NCI-H1048 (cell line): Measurements from ENCODE around the gene METRNL.
"Not testable (repeated sequence)": the region's sequence is repeated elsewhere in the genome, so short reads cannot be mapped to it uniquely, and the experiment has no call there.

Experiments used
- DNase-seq: peaks from one replicate; lab custom pipeline; 2025; lab: John Stamatoyannopoulos, UW

METRNL gene

DNA sequence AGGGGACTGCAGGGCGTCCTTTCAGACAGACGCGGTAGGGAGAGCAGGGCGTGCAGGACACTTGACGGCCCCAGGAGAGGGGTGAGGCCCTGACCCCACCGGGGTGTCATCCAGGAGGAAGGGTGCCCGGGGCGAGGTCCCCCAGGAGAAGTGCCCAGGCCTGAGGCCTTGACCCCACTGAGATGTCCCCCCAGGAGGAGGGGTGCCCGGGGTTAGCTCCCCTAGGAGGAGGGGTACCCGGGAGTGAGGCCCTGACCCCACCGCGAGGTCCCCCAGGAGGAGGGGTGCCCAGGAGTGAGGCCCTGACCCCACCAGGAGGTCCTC is 27.2 kb upstream of the METRNL start:
- DNase-seq: no peak

DNA sequence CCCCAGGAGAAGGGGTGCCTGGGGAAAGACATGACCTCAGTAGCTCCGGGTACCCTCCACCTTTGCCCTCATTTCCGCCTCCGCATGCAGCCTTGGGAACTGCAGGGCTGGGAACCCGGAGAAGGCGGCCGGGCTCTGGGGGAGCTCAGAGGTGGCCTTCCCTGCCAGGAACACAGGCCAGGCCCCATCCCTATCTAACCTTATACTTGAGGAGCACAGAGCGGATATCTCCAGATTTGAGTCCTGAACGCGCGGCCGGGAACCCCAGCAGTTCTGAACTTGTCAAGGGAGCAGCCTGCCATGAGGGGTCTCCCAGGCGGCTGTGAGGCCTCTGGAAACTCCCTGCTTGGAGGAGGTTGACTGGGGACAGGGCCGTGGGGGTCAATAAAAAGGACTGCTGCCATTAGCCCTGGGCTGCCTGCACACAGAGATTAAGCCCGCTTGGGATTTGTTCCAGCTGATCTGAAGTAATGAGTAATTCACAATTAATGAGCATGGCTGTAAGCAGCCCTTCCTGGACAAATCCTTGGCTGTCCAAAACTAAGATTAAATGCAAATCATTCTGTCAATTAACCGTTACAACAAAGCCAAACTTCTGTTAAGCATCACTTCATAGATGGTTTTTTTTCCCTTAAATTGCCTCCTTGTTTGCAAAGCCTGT is 26.3 kb upstream of the METRNL start:
- DNase-seq: no peak

DNA sequence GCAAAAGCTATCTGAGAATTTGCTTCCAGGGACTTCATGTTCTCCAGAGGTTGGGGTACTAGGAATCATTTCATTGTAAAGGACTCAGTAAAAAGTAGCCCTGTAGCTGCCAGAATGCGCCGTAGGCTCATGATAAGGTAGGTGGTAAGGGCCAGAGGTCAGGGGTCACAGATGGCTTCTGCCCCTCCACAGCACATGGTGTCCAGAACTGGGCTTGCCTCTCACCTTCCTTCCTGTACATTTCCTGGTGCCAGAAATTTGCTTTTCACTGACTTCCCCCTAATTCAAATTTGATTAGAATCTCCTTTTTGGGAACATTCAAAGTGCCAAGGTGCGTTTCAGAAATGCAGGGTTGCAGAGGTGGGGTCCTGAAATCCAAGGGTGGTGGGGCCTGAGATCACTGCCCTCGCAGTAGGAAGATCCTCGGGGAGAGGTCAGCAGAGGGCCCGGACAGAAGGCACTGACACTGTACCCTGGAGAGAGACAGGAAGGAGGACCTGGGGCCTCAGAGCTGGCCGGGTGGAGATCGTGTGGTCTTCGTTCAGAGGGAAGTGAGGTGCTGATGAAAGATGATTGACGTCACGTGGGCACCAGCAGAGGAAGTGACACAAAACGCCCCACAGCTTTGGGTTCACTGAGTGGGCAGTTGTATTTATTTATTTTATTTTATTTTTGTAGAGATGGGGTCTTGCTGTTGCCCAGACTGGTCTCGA is 25.5 kb upstream of the METRNL start:
- DNase-seq: no peak

DNA sequence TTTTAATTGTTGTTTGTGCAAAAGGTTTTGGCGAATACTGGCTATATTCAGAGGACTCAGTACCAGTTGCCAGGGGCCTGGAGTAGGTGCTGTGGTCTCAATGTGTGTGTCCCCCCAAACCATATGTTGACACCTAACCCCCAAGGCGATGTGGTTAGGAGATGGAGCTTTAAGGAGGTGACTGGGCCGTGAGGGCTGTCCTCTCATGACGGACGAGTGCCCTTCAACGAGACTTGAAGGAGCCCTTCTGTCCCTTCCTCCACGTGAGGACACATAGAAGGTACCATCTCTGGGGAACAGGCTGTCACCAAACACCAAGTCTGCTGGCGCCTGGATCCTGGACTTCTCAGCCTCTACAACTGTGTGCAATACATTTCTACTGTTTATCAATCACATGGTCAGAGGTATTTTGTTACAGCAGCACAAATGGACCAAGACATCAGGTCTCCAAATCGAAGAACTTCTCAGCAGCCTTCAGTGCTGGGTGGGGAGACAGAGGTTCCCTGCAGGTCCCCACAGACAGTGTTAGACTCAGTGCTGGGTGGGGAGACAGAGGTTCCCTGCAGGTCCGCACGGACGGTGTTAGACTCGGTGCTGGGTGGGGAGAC is 24.8 kb upstream of the METRNL start:
- no peak for DNase-seq

DNA sequence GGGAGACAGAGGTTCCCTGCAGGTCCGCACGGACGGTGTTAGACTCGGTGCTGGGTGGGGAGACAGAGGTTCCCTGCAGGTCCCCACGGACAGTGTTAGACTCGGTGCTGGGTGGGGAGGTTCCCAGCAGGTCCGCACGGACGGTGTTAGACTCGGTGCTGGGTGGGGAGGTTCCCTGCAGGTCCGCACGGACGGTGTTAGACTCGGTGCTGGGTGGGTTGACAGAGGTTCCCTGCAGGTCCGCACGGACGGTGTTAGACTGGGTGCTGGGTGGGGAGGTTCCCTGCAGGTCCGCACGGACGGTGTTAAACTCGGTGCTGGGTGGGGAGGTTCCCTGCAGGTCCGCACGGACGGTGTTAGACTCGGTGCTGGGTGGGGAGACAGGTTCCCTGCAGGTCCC is 24.2 kb upstream of the METRNL start:
- not testable (repeated sequence) for DNase-seq

DNA sequence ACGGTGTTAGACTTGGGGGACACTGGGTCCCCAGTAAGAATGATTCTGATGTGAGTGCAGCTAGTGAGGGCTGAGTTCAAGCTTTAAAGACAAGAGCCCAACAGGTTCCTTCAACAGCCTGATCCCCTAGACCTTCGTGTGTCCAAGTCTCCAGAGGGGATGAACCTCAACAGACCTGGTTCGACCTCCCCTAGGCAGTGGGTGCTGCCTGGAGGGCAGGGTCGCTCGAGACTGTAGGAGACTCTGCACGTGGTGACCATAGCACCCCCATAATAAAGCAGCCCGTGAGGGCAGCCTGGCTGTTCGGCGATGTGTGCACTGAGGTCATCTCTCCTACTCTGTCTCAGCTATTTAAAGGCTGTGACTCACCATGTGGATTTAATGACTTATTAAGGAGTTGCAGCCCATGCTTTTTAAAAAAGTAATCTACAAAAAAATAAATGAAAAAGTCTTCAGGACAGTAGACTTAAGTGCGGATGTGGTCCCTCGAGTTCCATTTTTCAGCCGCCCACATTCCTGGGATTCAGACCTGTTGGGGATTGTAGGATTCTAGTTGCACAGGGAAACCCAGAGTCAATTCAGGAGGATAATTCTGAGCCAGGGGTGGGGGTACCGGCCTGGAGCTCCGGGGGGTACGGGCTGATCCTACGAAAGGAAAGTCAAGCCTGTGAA is 23.4 kb upstream of the METRNL start:
- DNase-seq: no peak

DNA sequence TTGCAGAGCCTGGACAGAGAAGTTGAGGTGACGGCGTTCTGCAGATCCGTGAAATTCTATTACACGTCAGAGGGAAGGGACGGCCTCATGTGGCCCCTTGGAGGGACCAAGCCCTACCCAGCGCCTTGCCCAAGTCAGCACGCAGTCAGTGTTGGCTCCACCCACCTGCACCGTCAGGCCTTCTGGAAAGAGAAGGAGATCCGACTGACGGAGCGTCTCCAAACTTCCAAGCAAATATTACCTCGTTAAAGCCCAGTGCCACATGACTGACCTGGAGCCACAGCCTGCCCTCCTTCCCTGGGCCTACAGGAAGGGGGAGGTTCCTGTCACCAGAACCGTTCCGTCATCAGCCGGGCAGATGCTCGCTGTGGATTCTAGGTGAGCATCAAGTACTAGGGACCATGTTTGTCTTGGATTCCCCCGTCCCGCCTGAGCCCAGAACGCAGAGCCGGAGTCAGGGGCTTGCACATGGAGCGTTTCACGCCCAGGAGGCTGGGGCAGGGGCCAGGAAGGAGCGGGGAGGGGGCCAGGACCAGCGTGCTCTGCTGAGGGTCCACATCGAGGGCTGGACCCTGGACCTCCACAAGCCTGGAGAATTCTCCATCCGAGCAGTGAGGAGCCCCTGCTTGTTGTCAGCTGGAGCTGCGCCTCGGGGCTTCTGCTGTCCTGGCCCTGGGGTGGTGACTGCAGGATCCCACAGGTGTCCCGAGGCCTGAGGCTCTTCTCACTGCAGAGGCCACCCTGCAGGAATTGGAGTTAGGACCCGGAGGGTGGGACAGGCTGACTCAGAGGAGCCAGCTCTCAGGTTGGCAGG is 22.6 kb upstream of the METRNL start:
- DNase-seq: no peak

DNA sequence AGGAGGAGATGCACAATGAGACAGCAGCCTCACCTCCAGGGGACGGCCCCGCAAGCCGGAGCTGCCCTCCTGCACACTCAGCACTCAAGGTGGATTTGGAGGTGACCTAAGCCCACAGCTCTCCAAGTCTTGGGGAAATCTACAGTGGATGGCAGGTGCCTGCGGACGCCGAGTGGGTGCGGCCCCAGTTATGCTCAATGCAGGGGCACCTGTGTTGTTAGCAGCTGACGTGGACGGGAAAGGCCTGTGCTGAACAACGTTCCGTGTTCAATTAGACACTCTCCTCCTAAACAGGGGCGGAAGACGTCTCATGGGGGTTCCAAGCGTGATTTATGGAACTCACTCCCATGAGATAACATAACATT is 22.0 kb upstream of the METRNL start:
- no peak for DNase-seq

DNA sequence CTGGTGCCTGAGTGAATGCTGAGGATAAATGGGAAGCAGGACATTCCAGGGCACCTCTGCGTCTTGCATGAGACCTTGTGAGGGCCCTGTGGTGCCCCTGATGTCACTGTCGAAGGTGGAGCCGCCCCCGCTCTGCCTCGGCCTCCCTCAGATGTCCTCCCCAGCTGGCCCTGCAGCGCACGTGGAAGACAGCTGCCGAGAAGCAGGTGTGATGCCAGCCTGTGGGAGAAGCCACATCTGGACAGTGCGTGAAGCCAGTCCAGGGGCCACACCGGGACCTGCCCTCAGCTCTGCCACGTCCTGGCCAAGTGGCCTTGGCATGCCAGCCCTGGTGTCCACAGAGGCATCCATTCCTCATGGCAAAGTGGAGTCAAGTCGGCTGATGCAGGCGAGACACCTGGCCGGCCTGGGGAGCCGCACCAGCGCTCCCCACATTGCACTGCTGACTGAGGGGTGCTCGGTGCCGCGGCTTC is 21.6 kb upstream of the METRNL start:
- no peak for DNase-seq

DNA sequence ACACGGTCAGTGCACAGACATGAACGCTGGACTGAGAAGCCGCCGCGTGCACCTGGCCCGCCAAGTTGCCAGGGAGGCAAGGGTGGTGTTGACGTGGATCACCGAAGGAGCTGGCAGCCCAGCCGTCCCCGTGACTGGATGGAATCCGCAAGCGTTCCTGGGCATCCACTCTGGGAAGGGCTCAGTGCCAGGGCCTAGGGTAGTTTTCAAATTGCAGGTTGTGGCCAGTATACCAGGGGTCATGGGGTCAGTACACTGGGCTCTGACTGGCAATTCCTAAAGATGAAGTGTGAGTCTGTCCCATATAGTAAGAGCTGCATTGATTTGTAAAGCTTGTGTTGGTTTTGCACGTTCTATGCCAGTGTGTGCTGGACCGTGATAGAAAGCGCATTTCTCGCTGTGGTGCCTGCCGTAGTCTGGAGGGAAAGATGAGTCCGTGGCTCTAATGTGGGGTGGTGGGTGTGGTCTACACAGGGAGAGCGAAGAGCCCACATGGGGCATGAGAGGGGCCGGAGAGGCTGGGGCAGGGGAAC is 21.1 kb upstream of the METRNL start:
- DNase-seq: no peak

DNA sequence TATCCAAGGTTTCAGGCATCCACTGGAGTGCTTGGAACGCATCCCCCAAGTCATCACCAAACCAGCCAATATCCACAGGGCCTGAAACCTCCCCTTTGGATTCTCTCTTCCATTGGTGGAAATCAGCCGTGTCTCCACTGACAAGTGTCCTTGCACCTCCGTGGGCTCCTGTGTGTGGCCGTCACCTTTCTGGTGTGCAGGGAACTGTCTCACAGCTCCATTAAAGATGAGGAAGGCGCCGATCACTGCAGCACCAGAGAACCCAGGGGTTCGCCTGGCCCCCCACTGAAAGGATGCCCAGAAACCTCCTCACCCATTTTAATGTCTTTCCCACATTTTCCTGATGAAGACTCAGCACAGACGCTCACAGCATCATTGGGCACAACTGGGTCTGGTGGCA is 17.8 kb upstream of the METRNL start:
- no peak for DNase-seq

DNA sequence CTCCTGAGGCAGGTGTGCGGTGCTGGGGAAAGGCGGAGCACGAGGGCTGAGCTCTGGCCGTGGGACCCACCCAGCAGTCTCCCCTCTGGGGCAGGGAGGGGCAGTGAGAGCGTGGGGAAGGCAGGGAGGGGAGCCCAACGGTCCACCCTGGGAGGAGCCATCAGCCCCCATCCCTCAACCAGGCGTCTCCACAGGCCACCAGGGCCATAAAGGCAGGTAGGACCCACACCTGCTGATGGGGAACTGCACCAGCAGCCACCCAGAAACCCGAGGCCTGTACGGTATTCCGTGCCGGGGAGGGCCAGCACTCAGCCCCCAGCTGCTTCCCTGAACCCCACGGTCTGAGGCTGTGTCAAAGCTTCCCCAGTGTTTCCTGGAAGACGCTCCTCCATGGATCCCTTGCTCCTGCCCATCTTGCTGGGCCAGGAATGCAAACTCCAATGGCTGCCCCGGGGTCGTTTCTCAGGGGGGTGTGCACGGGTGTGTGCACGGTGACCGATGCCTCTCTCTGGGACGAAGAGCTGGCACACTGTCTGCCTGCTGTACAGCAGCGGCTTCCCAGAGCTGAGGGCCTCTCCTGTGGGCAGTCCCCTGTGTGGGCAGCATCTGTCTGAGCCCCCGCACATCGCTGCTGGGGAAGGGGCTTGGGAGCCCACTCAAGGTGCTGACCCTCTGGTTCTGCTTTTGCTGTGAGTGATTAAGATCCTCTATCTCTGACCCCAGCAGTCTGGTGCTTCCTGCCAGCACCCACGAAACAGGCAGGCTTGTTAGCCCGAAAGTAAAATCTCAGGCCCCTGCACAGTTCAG is 17.2 kb upstream of the METRNL start:
- no peak for DNase-seq

DNA sequence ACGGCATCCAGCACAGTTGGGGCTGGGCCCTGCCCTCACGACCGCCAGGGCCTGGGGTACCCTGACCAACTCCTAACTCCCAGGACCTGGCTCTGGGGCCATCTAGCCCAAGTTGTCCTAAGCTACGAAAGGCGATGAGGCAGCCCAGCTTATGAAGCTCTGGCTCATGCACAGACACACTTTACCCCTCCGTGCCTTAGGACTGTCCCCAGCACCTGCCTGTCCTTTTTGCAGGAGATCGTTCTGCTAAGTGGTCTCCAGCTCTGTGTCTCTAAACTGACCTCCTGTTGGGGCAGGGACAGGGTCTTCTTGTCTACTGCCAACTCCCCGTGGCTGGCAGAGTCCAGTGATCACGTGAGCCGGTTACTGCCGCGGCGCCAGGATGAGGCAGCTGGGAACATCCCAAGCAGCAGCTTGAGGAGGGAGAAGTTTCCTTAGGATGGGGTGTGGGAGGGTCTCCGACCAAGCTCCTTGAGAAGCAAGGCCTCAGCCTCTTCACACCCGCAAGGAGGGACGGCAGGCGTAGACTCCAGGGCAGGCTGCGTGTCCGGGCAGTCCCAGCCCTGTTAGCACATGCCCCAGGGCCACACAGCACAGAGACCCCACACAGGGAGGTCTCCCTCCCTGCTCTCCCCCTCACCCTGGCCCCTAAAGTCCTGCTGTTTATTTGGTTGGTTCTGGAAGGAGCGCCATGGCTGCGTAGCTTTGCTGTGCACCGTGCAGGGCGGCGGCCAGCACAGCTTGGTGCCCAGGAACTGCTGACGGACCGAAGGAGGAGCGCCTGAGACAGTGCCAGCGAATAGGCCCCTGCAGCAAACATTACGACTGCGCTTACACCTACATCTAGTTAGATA is 16.4 kb upstream of the METRNL start:
- DNase-seq: no peak

DNA sequence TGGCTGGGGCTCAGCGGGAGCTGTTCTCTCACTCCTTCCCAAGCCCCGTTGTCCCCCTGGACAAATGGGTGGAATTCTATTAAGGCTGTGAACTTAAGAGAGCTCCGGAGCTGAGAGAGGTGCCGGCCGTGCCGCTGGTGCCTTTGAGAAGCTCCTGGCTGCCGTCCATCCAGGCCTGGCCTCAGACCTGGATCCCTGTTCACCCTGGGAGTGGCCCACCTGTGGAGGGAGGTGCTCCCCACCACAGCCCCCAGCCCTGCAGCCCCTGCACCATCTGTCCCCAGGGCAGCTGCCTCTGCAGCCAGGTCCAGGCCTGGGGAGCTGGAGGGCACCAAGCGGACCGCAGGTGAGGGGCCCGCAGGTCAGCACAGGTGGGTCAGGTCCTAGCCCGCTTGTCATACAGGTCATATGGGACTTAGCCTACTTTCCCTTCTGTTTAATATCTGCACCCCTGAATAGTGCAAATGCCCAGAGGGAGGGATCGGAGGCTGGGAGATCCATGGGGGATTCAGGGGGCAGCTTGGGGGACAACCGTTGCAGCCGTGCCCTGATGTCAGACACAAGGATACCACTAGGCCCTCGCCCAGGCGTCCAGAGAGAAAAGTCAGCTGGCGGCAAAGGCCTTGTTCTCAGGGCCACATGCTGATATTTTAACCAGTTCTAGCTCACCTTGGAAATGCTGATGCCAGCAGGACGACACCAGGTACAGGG is 15.2 kb upstream of the METRNL start:
- DNase-seq: no peak

DNA sequence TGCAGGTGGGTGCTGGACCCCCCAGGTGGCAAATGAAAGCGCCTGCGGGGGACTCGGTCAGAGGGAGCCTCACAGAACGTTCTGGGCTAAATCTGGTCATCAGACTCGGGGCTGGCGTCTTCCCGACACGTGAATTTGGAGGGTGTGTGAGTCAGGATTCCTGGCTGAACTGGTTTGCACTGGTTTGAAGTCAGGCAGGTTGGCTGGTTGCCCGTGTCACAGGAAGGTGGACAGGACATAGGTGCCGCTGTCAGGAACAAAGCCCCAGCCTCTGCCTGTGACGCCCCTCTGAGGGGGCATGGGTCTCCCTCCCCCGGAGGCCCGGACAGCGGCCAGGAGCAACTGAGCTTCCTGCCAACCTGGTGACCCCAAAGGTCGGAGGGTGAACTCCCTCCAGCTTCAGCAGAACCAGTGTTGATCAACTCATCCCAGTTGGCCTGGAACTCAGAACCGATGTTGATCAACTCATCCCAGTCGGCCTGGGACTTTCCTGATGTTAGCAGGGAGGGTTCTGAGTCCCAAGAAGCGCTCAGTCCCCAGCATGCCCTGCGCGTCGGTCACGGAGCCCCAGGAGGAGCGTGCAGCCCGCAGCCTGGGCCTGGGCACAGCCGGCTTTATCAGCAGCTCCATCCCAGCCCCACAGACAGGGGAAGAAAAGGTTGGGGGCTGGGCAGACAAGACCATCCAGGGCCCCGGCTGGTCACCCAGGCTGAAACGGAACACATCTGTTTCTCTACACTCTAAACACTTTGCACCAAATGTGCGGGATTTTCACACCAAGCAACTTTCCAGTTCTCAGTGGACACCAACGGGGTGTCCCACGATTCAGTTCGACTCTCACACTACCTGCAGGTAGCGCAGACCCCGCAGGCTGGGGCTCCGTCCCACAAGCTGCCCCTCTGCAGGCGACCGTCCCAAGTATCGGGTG is 14.4 kb upstream of the METRNL start:
- DNase-seq: no peak

DNA sequence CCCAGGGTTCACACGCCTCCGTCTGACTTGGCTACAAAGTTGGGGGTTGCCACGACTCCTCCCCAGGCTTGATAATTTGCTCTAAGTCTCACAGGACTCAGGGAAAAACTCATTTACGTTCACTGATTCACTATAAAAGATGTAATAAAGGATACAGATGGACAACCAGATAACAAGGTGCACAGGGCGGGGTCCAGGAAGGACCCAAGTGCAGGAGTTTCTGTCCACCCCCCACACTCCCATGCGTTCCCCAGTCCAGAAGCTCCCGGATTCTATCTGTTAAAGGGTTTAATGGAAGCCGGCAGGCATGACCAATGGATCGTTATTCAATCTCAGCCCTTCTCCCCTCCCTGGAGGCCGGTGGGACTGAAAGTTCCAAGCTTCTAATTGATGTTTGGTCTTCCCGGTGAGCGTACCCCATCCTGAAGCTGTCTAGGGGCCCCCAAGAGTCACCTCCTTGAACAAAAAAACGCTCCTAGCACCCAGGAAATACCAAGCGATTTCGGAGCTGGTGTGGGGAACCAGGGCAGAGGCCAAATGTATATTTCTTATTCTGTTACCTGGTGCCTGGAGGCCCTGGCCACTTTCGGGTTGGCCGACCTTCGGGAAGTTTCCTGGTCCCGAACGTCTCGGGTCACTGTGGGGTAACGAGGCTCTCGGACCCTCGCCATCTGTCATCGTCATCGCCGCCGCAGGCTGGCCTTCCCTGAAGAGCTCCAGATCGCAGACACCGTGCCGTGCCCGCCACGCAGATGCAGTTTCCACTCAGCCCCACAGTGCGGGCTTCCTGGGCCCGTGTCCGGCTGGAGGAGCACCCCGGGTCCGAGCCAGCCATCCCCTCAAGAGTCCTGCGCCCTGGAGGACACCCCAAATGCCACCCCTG is 13.5 kb upstream of the METRNL start:
- DNase-seq: no peak

DNA sequence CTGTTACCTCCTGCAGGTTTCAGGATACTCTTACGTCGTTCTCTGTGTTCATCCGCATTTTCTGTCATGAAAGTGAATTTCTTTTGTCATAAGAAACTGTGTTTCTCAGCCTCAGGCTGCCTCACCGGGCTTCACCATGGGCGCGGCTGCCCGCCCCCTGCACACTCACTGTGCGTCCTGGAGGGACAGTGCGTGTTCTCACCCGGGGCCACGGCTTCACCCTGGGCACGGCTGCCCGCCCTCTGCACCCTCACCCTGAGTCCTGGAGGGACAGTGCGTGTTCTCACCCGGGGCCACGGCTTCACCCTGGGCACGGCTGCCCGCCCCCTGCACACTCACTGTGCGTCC is 12.9 kb upstream of the METRNL start:
- not testable (repeated sequence) for DNase-seq
